A549 (cell line): ENCODE measurements around the gene PGAM1. TPM values are rescaled to one million over a fixed set of nuclear protein-coding genes. Genes with fewer than 3 reads are reported as not detected.
A peak's percentile ranks its signal among the peaks of the same experiment; 100 is the strongest.

Source experiments
- ATAC-seq, 2 experiments: fragments of 200-7000 bp in 1 of 2; fragments of >200 bp in 1 of 2; cut with Nextera tagmentation in 1 of 2; cut with Tn5 transposase in 1 of 2; 3 replicates each; pipeline versions ENCODE4 v1.8.0 to v1.9.1; 2018 to 2020; ENCODE audit warnings: mild to moderate bottlenecking in 1 of 2, moderate library complexity in 1 of 2
- CTCF ChIA-PET: fragments of 300-600 bp; sonication (Branson Sonifier 250); formaldehyde crosslinking; extraction: SDS; loops from one replicate; lab custom pipeline; 2021; ENCODE audit warnings: antibody characterized with exemption, inconsistent platforms; lab: Yijun Ruan, JAX
- POLR2A ChIA-PET: fragments of 350-600 bp; formaldehyde crosslinking; extraction: SDS; loops from one replicate; lab custom pipeline; 2021; ENCODE audit warnings: antibody characterized with exemption, inconsistent platforms; lab: Yijun Ruan, JAX
- DNase-seq, 2 experiments: peaks; one replicate each; pipeline versions ENCODE4 v3.0.0 to v3.0.0-alpha.2; 2011 to 2016; ENCODE audit warnings: low read depth in 1 of 2, low spot score in 1 of 2
- FAIRE-seq: peaks from 2 replicates; lab custom pipeline; 2011; peaks lifted over from hg19 to GRCh38; lab: Jason Lieb, UNC
- H3K27ac ChIP-seq, 2 experiments: fragments of >200 bp; sonication (Bioruptor Twin); formaldehyde crosslinking; 3 replicates each; pipeline ENCODE4 v1.5.1; 2016 to 2017
- H3K4me1 ChIP-seq: fragments of >200 bp; sonication (Bioruptor Twin); formaldehyde crosslinking; 3 replicates; pipeline ENCODE4 v1.6.1; 2016
- H3K4me2 ChIP-seq: fragments of >200 bp; sonication (Bioruptor Twin); formaldehyde crosslinking; 3 replicates; pipeline ENCODE4 v1.6.1; 2016
- H3K4me3 ChIP-seq: fragments of >200 bp; sonication (Bioruptor Twin); formaldehyde crosslinking; 3 replicates; pipeline ENCODE4 v1.5.1; 2016
- H3K9me3 ChIP-seq: fragments of >200 bp; sonication (Bioruptor Twin); formaldehyde crosslinking; 3 replicates; pipeline ENCODE4 v1.6.1; 2016
- CHD2 ChIP-seq: fragments of 150-350 bp; IDR thresholded peaks from 2 replicates; pipeline ENCODE4 v1.6.1; 2014; ENCODE audit warnings: low read length; ENCODE audit not compliant: partially characterized antibody
- ESRRA ChIP-seq: fragments of 150-350 bp; IDR thresholded peaks from 2 replicates; pipeline ENCODE4 v1.6.1; 2014; ENCODE audit warnings: mild to moderate bottlenecking, low read length, borderline replicate concordance
- FOXS1 ChIP-seq: fragments of 250-450 bp; sonication (Bioruptor Pico); IDR thresholded peaks from 2 replicates; pipeline ENCODE4 v1.5.0; 2020; ENCODE audit warnings: mild to moderate bottlenecking, moderate library complexity
- HEYL ChIP-seq: fragments of 250-450 bp; sonication (Bioruptor Pico); IDR thresholded peaks from 2 replicates; pipeline ENCODE4 v1.8.0; 2021; ENCODE audit warnings: mild to moderate bottlenecking, moderate library complexity
- HOXB13 ChIP-seq: fragments of 250-450 bp; sonication (Bioruptor Pico); IDR thresholded peaks from 2 replicates; pipeline ENCODE4 v1.5.0; 2020; ENCODE audit warnings: low read depth, mild to moderate bottlenecking, moderate library complexity
- HOXB5 ChIP-seq: fragments of 250-450 bp; sonication (Bioruptor Pico); IDR thresholded peaks from 2 replicates; pipeline ENCODE4 v1.5.0; 2020; ENCODE audit warnings: mild to moderate bottlenecking, moderate library complexity
- JUN ChIP-seq, 2 experiments: fragments of >200 bp; sonication (Bioruptor Twin); formaldehyde crosslinking; IDR thresholded peaks; 2 replicates in 1 of 2; 3 replicates in 1 of 2; pipeline ENCODE4 v1.6.1; 2016 to 2017
- KDM1A ChIP-seq: fragments of 200-600 bp; sonication (generic); IDR thresholded peaks from 2 replicates; pipeline ENCODE4 v1.6.1; 2016; ENCODE audit warnings: low read depth, mild to moderate bottlenecking
- MAFK ChIP-seq: fragments of 450-650 bp; IDR thresholded peaks from 2 replicates; pipeline ENCODE4 v1.6.1; 2014; ENCODE audit not compliant: partially characterized antibody
- NR3C1 ChIP-seq: fragments of >200 bp; sonication (Bioruptor Twin); formaldehyde crosslinking; IDR thresholded peaks from 3 replicates; pipeline ENCODE4 v1.6.1; 2017
- POLR2AphosphoS2 ChIP-seq: conservative IDR thresholded peaks from 2 replicates; pipeline ENCODE4 v1.6.1; 2012; ENCODE audit warnings: low read length, improper control_type of control experiment, inconsistent platforms
- RAD21 ChIP-seq, 2 experiments: fragments of >200 bp in 1 of 2; sonication (Bioruptor Twin) in 1 of 2; formaldehyde crosslinking in 1 of 2; IDR thresholded peaks in 1 of 2; conservative IDR thresholded peaks in 1 of 2; 2 replicates in 1 of 2; 3 replicates in 1 of 2; pipeline ENCODE4 v1.6.1; 2012 to 2018; ENCODE audit warnings: inconsistent platforms in 1 of 2
- SMC3 ChIP-seq: fragments of >200 bp; sonication (Bioruptor Twin); formaldehyde crosslinking; IDR thresholded peaks from 3 replicates; pipeline ENCODE4 v1.6.1; 2018; ENCODE audit warnings: inconsistent platforms
- SREBF2 ChIP-seq: fragments of 450-650 bp; IDR thresholded peaks from 2 replicates; pipeline ENCODE4 v1.6.1; 2014; ENCODE audit warnings: mild to moderate bottlenecking, moderate library complexity
- TFCP2L1 ChIP-seq: fragments of 250-450 bp; sonication (Bioruptor Pico); IDR thresholded peaks from 2 replicates; pipeline ENCODE4 v1.5.0; 2021; ENCODE audit warnings: mild to moderate bottlenecking
- ZFP36 ChIP-seq: fragments of 450-650 bp; IDR thresholded peaks from 2 replicates; pipeline ENCODE4 v1.6.1; 2014; ENCODE audit warnings: borderline replicate concordance; ENCODE audit not compliant: partially characterized antibody
- WGBS: methylation state at CpG from one replicate; pipeline ENCODE4 v1.1.6; 2017; ENCODE audit errors: missing lambda C conversion rate; 5-methylcytosine and 5-hydroxymethylcytosine counted together
- polyA plus RNA-seq, 4 experiments: library from polyadenylated mRNA; depleted of rRNA in 3 of 4; stranded (reverse); fragments of >200 nt; fragmentation: RNase III in 1 of 4; extraction: RNeasy Plus Mini Kit Qiagen cat#74134 plus additional on column Dnase treatment in 1 of 4; gene quantifications; 2 replicates in 3 of 4; 3 replicates in 1 of 4; pipeline ENCODE4 v1.2.3, GENCODE V29; 2011 to 2017
- TF ChIP-seq, protein P1 (sequence below): fragments of >200 bp; sonication (Bioruptor Twin); formaldehyde crosslinking; IDR thresholded peaks from 3 replicates; pipeline ENCODE4 v1.5.1; 2016
- TF ChIP-seq, protein P2 (sequence below): IDR thresholded peaks from 2 replicates; pipeline ENCODE4 v1.6.1; 2012
- TF ChIP-seq, protein P3 (sequence below): fragments of 450-650 bp; IDR thresholded peaks from 2 replicates; pipeline ENCODE4 v1.6.1; 2014; ENCODE audit warnings: antibody characterized with exemption
- TF ChIP-seq, protein P4 (sequence below): fragments of 250-450 bp; sonication (Bioruptor Pico); IDR thresholded peaks from 2 replicates; pipeline ENCODE4 v1.5.0; 2021; ENCODE audit warnings: mild to moderate bottlenecking, moderate library complexity, borderline replicate concordance
- TF ChIP-seq, protein P5 (sequence below): fragments of 150-350 bp; IDR thresholded peaks from 2 replicates; pipeline ENCODE4 v1.6.1; 2014; ENCODE audit warnings: low read depth, mild to moderate bottlenecking, low read length

PGAM1 gene
- polyA plus RNA-seq, 2 of the 4 experiments (the other 2 are of a cell fraction), result 459 to 557 TPM

DNA sequence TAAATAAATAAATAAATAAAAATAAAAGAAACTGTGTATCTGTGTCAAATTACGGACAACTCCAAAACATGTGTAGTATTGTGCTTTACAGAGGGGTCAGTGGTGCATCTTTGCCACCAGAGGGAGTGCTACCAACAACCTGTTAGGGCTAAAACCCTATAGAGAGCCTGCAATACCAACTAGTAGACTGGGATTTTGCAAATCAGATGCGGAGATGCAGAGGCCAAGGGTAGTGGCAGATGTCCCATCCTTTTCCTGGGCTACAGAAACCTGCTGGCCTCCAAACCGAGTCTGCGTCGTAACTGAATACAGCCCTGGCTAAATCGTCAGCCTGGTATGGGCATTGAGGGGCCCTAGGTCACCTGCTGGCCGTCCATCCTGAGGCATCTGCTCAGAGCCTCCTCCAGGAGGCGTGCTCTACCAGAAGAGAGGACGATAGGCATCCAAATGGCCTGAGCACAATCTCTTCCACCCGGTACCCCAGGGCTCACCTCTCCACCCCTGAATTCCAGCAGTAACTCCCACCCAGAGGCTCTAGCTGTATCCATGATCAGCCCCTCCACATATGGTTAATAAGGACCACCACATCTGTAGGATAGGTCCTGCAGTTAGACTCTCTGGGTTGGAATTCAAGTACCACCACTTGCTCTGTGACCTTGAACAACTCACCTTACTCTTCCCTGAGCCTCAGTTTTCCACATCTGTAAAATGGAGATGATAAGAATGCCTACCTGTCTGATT is 18.6 kb upstream of the PGAM1 start:
- H3K4me2 ChIP-seq, result peak overlapping the region; percentile 73
- TF ChIP-seq SMC3 (peak; percentile 74), ZFP36 (no peak), TFCP2L1 (CRISPR knock-in tag) (no peak), HOXB13 (no peak), ESRRA (peak; percentile 83), KDM1A (peak; percentile 52; the same call in 1 of the 2 replicates), RAD21 (conservative IDR thresholded peaks at IDR 0.05 in 1 of 2, IDR thresholded peaks at IDR 0.05 in 1 of 2) (peak; percentile 55 to 59), FOXS1 (CRISPR knock-in tag) (no peak), MAFK (peak; percentile 7), JUN (IDR thresholded peaks at IDR 0.05) (no peak)
- TF ChIP-seq, protein P1, sequence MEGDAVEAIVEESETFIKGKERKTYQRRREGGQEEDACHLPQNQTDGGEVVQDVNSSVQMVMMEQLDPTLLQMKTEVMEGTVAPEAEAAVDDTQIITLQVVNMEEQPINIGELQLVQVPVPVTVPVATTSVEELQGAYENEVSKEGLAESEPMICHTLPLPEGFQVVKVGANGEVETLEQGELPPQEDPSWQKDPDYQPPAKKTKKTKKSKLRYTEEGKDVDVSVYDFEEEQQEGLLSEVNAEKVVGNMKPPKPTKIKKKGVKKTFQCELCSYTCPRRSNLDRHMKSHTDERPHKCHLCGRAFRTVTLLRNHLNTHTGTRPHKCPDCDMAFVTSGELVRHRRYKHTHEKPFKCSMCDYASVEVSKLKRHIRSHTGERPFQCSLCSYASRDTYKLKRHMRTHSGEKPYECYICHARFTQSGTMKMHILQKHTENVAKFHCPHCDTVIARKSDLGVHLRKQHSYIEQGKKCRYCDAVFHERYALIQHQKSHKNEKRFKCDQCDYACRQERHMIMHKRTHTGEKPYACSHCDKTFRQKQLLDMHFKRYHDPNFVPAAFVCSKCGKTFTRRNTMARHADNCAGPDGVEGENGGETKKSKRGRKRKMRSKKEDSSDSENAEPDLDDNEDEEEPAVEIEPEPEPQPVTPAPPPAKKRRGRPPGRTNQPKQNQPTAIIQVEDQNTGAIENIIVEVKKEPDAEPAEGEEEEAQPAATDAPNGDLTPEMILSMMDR, result peak; percentile 95
- TF ChIP-seq, protein P2, sequence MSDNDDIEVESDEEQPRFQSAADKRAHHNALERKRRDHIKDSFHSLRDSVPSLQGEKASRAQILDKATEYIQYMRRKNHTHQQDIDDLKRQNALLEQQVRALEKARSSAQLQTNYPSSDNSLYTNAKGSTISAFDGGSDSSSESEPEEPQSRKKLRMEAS, result peak; percentile 33; the same call in 1 of the 2 replicates
- TF ChIP-seq, protein P3, sequence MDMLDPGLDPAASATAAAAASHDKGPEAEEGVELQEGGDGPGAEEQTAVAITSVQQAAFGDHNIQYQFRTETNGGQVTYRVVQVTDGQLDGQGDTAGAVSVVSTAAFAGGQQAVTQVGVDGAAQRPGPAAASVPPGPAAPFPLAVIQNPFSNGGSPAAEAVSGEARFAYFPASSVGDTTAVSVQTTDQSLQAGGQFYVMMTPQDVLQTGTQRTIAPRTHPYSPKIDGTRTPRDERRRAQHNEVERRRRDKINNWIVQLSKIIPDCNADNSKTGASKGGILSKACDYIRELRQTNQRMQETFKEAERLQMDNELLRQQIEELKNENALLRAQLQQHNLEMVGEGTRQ, result peak; percentile 37; the same call in 1 of the 2 replicates
- TF ChIP-seq, all 56 proteins: peak for 8
- WGBS, result 6% methylated on average over 10 of the region's 10 CpGs
- ChIA-PET CTCF (interaction anchor here (0.6 to 4.1 kb wide), 40 partner anchors 8 to 324 kb away, joined by 3 to 23 read pairs (median 4); partner anchors contain the start of genes ANKRD2, EXOSC1, UBTD1 and ZDHHC16), POLR2A (no interaction called here)
- H3K9me3 ChIP-seq, result no peaks in the 10 kb centered on the region
- H3K4me3 ChIP-seq, result peak overlapping the region; percentile 33; the same call in 2 of the 3 replicates
- DNase-seq (peak; percentile 87 to 93), FAIRE-seq (no peak), ATAC-seq (peak; percentile 99 to 100)
- H3K4me1 ChIP-seq, result 0 out of 3 replicates have a peak, but pooled peaks cover 4% of the 10 kb centered on the region
- peak overlapping the region; percentile 29 to 71; a peak in 4 of 6 replicates for H3K27ac ChIP-seq

DNA sequence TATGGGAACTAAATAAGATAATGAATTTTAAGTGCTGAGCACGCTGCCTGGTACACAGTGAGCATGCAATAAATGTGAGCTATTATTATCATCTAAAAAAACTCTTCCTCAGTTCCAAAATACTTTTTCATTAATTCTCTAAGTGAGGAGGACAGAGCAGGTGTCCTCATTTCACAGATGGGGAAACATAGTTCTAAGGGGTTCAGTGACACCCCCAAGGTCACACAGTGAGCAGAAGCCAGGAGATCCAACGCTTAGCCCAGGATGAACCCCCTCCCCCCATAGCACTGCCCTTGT is 18.1 kb upstream of the PGAM1 start:
- FAIRE-seq, result no peak
- Histone ChIP-seq H3K4me2 (no peak overlapping the region), H3K27ac (no peak overlapping the region), H3K4me1 (0 out of 3 replicates have a peak, but pooled peaks cover 4% of the 10 kb centered on the region), H3K9me3 (no peaks in the 10 kb centered on the region), H3K4me3 (no peak overlapping the region)
- ChIA-PET POLR2A (no interaction called here), CTCF (interaction anchor here (0.6 to 4.1 kb wide), 25 partner anchors 12 to 271 kb away, joined by 3 to 23 read pairs (median 4); partner anchors contain the start of genes ANKRD2, EXOSC1 and ZDHHC16)
- no peak for TF ChIP-seq RAD21 (conservative IDR thresholded peaks at IDR 0.05 in 1 of 2, IDR thresholded peaks at IDR 0.05 in 1 of 2)
- WGBS, result 90% methylated on average over 2 of the region's 2 CpGs
- ATAC-seq, result no peak
- DNase-seq, result no peak

DNA sequence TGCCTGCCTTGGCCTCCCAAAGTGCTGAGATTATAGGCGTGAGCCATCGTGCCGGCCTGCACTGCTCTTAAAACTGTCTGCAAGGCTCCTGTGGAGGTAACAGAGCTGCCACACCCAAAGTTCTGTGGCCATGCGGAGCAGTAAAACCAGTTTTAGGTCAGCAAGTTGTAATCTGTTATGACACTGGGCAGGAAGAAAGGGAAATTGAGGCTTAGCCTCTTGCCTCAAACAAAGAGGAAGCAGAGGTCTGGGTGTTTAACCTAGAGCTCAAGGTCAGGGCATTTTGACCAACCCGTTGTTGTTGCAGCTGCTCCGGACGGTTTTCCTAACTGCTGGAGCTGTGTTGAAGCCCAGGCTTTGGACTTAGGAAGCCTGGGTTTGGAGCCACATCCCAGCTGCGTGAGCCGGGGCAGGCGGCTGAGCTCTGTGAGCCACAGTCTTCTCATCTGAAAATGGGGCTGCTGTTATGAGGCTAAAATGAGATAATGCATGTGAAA is 17.4 kb upstream of the PGAM1 start:
- no peak for FAIRE-seq
- TF ChIP-seq, protein P4, sequence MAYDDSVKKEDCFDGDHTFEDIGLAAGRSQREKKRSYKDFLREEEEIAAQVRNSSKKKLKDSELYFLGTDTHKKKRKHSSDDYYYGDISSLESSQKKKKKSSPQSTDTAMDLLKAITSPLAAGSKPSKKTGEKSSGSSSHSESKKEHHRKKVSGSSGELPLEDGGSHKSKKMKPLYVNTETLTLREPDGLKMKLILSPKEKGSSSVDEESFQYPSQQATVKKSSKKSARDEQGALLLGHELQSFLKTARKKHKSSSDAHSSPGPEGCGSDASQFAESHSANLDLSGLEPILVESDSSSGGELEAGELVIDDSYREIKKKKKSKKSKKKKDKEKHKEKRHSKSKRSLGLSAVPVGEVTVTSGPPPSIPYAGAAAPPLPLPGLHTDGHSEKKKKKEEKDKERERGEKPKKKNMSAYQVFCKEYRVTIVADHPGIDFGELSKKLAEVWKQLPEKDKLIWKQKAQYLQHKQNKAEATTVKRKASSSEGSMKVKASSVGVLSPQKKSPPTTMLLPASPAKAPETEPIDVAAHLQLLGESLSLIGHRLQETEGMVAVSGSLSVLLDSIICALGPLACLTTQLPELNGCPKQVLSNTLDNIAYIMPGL, result no peak
- no peak for TF ChIP-seq KDM1A
- TF ChIP-seq FOXS1 (CRISPR knock-in tag), result no peak
- no peak for TF ChIP-seq POLR2AphosphoS2
- no peak for TF ChIP-seq HEYL (CRISPR knock-in tag)
- no peak for TF ChIP-seq HOXB5 (CRISPR knock-in tag)
- no peak for TF ChIP-seq NR3C1
- no peak for TF ChIP-seq CHD2
- TF ChIP-seq, protein P5, sequence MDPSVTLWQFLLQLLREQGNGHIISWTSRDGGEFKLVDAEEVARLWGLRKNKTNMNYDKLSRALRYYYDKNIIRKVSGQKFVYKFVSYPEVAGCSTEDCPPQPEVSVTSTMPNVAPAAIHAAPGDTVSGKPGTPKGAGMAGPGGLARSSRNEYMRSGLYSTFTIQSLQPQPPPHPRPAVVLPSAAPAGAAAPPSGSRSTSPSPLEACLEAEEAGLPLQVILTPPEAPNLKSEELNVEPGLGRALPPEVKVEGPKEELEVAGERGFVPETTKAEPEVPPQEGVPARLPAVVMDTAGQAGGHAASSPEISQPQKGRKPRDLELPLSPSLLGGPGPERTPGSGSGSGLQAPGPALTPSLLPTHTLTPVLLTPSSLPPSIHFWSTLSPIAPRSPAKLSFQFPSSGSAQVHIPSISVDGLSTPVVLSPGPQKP, result no peak
- no peak for TF ChIP-seq SREBF2

More for the DNA sequence above, 17.4 kb upstream of the PGAM1 start:
- DNase-seq (no peak), ATAC-seq (no peak)
- POLR2A ChIA-PET, result interaction anchor here (0.7 kb wide), 1 partner anchor 190 kb away, joined by 4 read pairs; no protein-coding TSS in a partner anchor
- CTCF ChIA-PET, result interaction anchor here (0.7 to 4.1 kb wide), 20 partner anchors 12 to 205 kb away, joined by 3 to 23 read pairs (median 4); partner anchors contain the start of gene ANKRD2
- Histone ChIP-seq H3K9me3 (no peaks in the 10 kb centered on the region), H3K4me1 (0 out of 3 replicates have a peak, but pooled peaks cover 4% of the 10 kb centered on the region), H3K27ac (no peak overlapping the region), H3K4me2 (no peak overlapping the region), H3K4me3 (no peak overlapping the region)
- 93% methylated on average over 10 of the region's 10 CpGs for WGBS
